HG03196 (cell line): ENCODE results near the gene GABPB2.

Source experiments
- ATAC-seq: cut with Tn5 transposase; IDR thresholded peaks from one replicate; pipeline ENCODE4 v1.9.1; 2021; ENCODE audit not compliant: unreplicated experiment

Gene GABPB2

DNA sequence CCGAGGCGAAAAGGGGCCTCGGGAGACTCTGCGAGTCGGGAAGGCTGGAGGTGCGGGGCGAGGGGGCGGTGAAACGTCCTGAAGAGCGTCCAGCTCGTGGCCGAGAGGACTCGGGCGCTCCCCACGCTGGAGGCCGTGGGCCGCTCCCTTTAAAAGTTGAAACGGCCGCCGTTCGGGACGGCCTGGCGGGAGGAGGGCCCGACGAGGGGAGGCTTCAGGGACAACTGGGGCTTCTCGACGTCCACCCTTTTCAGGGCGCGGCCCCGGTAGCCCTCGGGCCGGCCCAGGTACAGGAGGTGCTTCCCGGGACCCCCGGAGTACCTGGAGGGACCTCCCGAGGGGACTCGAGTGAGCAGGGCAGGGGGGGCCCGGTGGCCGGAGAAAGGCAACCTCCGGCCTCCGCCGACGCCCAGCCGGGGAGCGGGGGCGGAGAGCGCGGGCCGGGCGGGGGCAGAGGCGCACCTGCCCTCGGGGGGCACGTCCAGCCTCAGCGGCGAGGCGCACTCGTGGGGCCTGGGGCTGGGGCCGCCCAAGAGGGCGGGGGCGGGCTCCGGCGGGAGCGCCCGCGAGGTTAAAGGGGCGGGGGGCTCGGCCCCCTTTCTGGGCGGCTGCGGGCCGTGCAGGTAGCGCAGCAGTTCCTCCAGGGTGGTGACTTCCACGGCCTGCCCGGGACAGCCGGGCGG is 61.9 kb downstream of the GABPB2 start:
- ATAC-seq = no peak

DNA sequence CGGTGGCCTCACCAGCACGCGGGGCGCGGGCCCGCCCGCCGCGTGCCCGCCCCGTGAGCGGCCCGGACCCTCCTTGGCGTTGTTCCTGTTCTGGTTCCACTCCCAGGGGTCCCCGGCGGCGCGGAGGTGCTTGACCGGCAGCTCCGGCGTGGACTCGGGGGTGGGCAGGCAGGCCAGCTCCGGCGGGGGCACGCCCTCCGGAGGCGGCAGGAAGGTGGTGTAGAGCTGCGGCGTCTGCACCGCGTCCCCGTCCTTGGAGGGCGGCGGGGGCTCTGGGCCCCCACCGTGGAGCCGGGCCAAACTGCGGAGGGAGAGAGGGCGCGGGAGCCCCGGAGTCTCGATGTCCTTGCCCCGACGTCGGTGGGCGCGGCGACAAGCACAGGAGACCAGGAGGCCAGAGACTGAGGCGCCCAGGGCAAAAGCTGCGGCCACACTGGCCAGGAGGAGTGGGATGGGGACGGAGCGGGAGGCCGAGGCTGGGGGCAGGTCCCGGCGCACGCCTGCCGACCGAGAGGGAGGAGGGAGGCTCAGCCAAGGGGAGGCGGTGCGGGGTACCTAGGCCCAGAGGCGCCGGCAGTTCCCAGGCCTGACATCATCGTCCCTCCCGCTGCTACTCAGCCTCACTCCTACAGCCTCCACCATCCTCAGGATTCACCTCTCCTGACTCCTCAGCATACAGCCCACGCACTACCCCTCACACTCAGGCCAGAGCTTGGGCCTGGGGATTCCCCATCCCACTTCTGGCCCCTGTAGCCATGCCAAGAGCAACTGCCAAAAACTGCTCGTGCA is 62.7 kb downstream of the GABPB2 start:
- no peak for ATAC-seq

DNA sequence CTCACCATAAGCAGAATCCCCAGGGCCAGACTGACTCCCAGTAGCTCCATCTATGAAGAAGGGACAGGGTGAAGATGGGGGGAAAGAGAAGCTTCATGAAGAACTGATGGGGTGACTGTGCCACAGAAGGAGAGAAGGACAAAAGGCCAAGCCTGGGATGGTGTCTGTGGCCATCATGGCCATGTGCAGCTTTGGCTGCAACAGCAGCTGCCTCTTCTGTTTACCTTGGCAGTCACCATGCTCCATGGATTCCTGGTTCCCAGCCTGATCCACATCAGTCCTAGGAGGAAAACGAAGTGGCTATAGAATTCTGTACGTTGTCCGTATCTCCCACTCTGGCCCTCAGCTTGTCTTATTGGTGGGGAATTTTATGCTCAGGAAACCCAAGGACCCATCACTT is 63.8 kb downstream of the GABPB2 start:
- no peak for ATAC-seq

DNA sequence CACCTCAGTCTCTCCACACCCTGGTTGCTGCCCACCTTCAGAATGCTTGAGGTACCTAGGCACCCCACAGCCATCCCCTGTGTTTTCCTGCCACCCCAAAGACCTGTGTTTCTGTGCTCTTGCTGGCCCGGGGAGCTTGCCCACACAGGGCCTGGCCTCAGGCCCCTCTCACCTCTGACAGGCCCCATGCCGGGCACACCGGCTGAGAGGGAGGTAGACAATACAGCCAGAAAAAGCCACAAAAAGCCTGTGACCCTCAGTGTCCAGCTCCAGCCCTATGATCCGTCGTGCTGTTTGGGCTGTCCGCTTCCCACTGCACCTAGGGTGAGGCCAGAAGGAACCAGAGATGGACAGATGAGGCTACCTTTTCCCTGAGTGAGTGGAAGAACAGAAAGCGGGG is 64.4 kb downstream of the GABPB2 start:
- no peak for ATAC-seq

DNA sequence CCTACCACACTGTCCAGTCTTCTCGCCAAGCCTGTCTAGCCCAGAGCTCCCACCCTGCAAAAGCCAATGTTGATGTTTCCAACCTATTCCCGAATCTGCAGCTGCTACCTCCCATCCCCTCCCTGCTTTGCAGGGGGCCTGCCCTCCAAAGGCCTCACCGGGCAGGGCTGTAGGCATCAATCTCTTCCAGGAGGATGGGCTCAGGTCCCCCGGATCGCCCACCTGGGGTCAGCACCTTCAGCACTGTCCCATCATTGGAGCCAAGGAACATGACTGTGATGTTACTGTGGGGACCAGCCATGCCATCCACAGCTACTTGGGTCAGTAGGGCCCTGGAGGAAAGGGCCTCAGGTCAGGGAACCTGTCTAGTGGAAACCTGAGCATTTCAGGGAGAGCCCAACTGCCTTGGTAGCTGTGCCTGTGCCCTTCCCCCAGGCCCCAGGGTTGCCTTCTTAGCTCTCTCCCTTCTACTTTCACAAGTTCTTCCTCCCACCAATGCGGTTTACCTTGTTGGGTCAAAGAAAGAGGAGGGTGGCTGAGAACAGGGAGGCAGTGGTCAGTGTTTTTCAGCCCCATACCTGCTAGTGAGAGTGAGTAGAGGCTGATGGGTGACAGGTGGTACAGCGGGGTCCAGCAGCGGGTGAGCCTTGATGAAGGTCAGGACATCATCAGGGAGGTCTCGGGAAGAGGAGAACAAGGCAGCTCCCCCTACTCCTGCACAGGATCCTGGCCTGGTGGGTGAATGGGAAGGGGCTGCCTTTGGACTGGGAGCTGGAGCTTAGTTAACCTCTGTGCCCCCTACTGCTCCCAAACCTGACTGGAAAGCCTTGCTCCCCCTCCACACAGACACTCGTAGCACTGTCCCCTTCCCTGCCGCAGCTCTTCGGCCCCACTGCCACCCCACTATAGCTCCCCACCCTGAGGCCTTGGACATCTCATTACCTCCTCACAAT is 65.1 kb downstream of the GABPB2 start:
- no peak for ATAC-seq

DNA sequence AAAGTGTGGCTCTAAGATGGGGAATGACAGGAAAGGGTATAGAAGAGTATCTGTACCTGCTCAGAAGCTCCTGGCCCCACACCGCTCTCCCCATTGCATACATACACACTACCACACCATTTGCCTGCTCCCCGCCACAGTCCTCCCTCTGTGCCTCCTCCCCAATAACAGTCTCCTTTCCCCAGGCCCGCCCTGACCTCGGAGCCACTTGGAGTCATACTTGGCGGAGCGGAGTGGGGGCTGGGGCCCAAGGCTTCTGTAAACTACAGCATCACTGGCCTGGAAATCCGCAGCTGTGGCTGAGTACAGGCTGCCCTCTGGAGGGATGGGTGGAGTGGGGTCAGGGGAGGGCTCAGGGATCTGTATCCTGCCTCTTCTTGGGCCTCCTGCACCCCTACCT is 67.2 kb downstream of the GABPB2 start:
- no peak for ATAC-seq

DNA sequence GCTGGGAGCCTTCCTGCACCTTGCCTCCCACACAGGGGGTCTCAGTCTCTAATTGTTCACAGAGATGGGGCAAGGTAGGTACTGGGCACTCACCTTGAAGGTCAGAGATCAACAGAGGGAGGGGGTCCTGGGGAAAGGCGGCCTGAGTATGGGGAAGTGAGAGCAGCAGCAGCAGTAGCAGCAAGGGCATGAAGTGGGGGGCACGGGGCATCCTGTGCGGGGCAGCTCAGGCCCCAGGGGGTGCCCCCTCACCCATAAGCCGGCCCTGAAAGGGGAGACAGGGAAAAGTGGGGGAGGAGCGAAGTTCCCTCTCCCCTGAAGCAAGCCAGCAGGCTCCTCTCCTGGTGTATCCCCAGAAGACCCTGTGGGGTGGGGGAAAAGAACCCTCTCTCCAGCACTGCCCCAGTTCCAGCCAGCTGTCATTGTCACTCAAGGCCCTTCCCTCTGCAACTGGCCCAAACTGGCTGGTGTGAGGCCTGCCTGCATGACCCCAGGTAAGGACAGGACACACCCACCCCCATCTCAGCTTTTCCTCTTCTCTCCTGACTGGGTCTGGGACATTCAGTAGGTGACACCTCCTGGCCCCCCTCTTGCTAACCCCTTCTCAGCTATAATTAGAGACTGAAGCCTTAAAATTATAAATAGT is 72.0 kb downstream of the GABPB2 start:
- no peak for ATAC-seq

DNA sequence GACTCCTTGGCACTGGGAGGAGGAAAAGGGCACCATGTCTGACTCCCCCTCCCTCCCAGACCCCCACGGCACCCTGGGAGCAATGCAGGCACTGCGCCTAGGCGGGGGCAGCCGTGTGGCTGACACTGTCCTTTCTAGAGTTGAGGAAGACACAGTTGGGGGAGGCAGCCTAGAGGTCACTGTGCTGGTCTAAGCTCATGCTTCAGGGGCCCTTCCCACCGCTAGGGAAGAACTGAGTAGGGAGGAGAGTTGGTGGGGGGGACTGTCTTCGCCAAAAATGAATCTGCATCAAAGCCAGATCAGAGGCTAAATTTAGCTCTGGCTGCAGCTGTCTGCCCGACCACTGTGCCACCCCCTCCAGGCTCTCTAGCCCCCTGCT is 72.5 kb downstream of the GABPB2 start:
- ATAC-seq = no peak

DNA sequence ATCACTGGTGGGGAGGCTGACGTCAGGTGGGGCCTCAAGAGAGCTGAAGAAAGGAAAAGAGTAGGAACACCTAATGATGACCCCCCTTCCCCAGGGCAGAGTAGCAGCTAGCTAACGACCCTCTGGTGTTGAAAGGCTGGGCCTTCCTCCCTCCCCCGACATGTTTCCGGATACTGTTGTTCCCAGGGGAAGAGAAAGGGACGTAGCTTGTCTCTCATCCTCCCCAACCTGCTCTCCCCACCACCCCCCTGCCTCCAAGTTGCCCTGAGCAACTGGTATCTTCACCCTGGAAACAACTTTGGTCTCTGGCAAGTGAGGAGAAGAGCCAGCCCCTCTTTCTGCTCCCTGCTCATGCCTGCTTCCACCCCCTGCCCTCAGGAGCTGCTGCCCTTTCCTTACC is 73.4 kb downstream of the GABPB2 start:
- no peak for ATAC-seq

DNA sequence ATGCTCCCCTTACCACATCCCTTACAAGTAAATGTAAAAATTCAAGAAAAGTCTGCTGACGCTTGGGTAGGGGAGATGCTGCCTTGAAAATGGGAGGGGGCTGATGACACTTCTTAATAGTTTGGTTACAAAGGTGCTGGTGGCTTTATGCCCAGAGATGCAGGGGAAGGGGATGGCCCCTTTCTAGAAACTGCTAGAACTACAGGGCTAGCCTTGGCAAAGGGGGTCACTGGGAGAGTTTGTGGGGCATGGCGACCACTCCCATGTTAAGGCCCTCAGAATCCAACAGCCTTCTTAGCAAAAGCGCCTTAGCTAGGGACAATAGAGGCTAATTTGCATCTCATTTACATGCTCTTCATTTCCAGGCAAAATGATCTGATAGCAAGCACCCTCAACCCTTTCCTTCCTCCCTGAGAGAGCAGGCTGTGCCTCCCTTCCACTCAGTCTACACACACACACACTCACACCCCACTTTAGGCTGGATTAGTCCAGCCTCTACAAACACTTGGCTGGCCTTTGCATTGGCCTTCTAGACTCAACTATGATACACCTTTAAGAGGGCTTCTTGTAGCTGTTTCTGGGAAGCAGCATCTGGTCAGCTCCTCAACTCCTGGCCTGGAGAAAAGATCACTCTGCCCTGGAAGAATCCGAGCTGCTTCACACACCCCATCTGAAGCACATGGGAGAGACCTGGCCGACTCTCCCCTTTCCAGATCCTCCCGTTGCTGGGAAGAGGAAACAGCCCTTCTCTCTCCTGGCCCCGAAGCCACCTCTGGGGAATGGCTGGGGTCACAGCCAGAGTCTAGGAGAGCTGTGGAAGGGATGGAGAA is 74.1 kb downstream of the GABPB2 start:
- ATAC-seq = no peak

DNA sequence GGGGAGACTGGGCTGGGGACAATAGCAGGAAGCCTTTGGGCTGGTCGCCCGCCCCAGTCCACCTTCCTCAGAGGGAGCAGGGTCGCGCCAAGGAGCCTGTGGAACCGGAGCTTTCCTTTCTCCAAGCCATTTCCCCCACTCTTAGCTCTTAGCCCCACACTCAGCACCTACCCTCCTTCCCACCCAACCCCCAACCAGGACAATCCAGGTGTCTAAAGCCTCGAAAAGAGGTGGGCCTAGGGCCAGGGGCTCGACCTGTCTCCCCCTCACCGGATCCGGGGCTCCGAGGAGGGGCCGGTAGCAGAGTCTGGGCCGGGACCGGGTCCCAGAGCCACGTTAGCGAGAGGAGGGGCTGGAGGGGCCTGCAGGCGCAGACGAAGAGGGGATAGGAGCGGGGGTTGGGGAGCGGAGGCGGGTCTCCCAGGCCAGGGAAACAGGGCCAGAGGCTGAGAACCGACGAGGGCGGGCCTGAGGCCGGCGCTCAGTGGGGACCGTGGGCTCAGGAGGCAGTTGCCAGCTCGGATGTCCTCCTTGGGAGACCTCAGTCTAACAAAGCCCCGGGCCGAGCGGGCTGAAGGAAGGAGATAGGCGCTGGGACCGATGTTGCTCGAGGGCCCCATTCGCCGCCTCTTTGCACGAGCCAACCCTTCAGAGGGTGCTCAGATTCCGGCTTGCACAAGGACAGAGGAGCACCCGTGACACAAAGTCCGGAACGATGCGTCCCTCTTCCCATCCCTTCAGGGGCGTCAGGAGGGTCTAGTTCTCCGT is 74.9 kb downstream of the GABPB2 start:
- ATAC-seq = no peak

DNA sequence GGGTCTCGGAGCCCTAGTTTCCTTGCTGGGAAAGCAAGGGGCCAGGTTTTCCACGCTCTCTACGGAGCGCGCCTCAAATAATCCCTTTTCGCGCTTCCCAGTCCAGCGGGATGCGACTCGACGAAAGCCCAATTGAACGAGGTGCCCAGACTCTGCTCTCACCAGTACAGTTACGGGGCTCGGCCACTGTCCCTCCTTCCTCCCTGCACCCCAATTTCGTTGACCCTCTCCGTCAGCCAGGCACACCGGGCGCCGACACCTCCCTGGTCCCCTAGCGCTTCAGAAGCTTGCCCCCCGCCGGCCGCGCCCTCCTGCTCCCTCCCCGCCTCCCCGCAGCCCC is 75.5 kb downstream of the GABPB2 start:
- no peak for ATAC-seq

DNA sequence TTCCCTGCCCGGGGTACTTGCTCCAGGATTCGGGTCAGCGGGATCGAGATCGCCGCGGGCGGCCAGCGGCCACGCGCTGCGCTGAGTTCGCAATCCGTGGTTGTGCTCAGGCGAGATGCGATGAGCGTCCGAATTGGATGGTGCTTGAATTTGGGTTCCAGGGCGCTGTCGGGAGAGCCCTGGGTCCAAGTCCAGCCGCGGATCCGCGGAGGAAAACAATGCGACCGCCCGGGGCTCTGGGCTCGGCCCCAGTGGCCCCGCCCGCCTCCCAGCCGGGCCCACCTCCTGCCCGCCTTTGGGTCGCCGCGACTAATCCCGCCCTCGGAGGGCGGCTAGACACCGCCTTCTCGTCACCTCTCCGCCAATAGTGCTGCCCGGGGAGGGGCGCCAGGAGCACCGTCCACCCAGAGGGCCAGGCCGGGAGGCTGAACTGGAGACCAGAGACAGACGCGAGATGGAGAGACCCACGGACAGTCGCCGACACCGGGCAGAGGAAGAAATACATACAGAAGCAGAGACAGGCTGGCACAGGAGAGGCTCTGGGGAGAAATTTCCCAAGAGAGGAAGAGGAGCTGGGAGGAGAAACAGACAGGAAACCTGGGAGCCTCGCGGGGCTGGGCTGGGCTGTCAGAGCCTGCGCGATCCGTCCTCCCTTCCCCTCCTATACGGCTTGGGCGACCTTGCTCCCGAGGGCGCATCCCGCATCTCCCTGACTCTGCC is 76.0 kb downstream of the GABPB2 start, which contains the start of gene SEMA6C:
TSS of gene SEMA6C (minus strand) at position 220 of the 720 bp plus-strand sequence. CDS start 4,010 bp downstream, outside the sequence.
- peak; percentile 95 for ATAC-seq

DNA sequence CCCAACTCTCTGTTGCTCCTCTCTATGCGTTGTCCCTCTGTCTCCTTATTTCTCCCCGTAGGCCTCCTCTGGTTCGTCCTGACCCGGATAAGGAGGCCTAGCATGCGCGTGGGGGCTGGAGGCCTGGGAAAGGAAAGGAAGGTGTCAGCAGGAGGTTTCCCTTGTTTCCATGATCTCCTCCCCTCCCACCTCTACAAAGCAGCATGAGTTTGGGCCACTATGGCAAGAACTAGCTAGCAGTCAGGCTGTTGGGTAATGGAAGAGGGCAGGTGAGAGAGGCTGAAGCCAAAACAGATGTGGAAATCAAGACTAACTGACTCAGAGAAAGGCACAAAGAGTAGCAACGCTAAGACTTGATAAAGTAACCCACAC is 76.6 kb downstream of the GABPB2 start:
- no peak for ATAC-seq

DNA sequence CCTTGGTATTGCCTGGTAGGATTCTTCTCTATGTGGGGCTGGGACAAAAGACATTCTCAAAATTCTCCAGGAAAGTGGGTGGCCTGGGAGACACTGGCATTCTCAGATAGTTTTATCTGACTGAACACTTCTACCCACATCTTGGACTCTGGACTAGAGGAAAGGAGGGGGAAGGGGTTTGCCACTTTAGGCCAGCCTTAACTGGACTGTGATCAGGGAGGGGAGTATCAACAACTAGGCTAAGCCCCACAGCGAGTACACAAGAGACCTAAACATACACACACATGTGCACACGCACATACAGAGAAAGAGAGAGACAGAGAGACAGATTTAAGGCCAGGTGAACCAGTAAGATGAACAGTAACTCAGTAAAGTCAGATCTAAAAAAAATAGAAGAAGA is 77.1 kb downstream of the GABPB2 start:
- no peak for ATAC-seq

DNA sequence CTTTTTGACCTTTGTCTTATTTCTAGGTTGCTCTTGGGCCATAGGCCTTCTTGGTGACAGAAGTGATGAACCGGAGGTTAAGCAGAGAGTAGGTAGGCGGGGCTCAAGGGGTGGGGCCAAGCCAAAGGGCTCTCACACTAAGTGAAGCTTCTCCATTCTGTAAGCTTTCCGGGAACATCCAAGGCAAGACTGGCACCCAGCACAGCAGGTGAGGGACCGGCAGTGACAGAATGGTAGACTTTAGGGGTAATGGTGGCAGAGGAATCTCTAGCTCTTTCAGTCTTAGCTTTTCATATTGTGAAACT is 85.9 kb downstream of the GABPB2 start, which contains the start of gene TNFAIP8L2:
TSS of gene TNFAIP8L2 (plus strand) at position 135 of the 305 bp plus-strand sequence. CDS start 2,049 bp downstream, outside the sequence.
- peak; percentile 68 for ATAC-seq

DNA sequence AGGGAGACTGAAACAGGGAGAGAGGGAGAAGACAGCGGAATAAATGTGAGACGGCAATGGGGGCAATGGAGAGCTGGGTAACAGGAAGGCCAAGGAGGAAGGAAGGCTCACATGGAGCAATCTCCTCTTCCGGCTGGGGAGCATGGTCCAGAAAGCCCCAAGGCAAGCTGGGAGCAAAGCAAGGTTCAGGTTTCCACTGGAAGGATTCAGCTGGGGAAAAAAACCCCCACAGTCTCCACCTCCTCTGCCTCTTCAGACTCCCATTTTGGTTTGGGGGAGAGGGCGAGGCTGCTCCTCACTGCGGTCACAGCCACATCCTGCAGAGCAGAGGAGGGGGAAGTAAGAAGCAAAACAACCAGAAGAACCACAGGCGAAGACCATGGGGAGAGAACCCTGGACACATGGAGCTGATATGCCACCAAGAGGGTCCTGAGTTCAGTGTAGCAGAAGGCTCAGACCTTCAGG is 86.5 kb downstream of the GABPB2 start:
- no peak for ATAC-seq

DNA sequence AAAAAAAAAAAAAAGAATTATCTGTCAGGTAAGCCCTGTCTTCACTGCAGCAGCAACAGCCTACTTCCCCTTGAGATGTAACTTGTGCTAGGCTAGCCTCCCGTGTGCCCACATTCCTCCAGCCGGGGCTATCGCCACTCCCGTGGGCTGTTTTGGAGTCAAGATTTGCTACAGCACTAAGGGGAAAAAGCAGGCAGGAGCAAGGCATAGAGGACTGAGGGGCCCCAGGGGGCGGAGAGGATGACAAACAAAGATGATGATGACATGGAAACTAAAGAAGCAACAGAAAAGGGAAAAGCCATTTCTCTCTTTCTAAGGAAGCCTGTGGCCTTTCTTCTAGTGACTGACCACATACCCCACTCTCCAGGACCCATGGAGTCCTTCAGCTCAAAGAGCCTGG is 87.8 kb downstream of the GABPB2 start:
- no peak for ATAC-seq

DNA sequence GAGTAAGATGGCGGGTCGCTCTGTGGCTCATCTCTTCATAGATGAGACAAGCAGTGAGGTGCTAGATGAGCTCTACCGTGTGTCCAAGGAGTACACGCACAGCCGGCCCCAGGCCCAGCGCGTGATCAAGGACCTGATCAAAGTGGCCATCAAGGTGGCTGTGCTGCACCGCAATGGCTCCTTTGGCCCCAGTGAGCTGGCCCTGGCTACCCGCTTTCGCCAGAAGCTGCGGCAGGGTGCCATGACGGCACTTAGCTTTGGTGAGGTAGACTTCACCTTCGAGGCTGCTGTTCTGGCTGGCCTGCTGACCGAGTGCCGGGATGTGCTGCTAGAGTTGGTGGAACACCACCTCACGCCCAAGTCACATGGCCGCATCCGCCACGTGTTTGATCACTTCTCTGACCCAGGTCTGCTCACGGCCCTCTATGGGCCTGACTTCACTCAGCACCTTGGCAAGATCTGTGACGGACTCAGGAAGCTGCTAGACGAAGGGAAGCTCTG is 88.2 kb downstream of the GABPB2 start:
- ATAC-seq = no peak
